H9 (cell line): ENCODE data around the gene TMEM120B. TPM values are rescaled to one million over a fixed set of nuclear protein-coding genes. Genes with fewer than 3 reads are reported as not detected.

Experiments used
- DNase-seq: peaks from one replicate; pipeline ENCODE4 v3.0.0-alpha.2; 2017
- H2AFZ ChIP-seq: one replicate; pipeline ENCODE4 v1.6.1; 2013; ENCODE audit warnings: mild to moderate bottlenecking, low read length, control low read depth, moderate library complexity
- H2AK5ac ChIP-seq: 2 replicates; pipeline ENCODE4 v1.6.1; 2013; ENCODE audit warnings: low read length, control low read depth, mixed read lengths; ENCODE audit not compliant: insufficient read length
- H2BK120ac ChIP-seq: one replicate; pipeline ENCODE4 v1.6.1; 2013; ENCODE audit warnings: low read depth, mild to moderate bottlenecking, low read length, control low read depth, inconsistent platforms; ENCODE audit not compliant: poor library complexity, severe bottlenecking
- H2BK12ac ChIP-seq: 2 replicates; pipeline ENCODE4 v1.6.1; 2013; ENCODE audit warnings: low read length, control low read depth, mixed read lengths, low read depth; ENCODE audit not compliant: insufficient read length
- H2BK15ac ChIP-seq: 2 replicates; pipeline ENCODE4 v1.6.1; 2013; ENCODE audit warnings: low read depth, low read length, control low read depth
- H2BK20ac ChIP-seq: one replicate; pipeline ENCODE4 v1.6.1; 2013; ENCODE audit warnings: low read depth, mild to moderate bottlenecking, low read length, control low read depth, inconsistent platforms; ENCODE audit not compliant: poor library complexity, severe bottlenecking
- H2BK5ac ChIP-seq: 2 replicates; pipeline ENCODE4 v1.6.1; 2013; ENCODE audit warnings: low read length, control low read depth, mixed read lengths; ENCODE audit not compliant: insufficient read length
- H3K14ac ChIP-seq: 2 replicates; pipeline ENCODE4 v1.6.1; 2013; ENCODE audit warnings: low read length, control low read depth; ENCODE audit not compliant: insufficient read depth
- H3K18ac ChIP-seq: 2 replicates; pipeline ENCODE4 v1.6.1; 2013; ENCODE audit warnings: low read depth, mild to moderate bottlenecking, mixed read lengths, low read length, control low read depth; ENCODE audit not compliant: insufficient read length
- H3K23ac ChIP-seq: 2 replicates; pipeline ENCODE4 v1.6.1; 2013; ENCODE audit warnings: low read length, control low read depth, mixed read lengths, low read depth; ENCODE audit not compliant: insufficient read length
- H3K23me2 ChIP-seq: 2 replicates; pipeline ENCODE4 v1.6.1; 2013; ENCODE audit warnings: low read depth, mild to moderate bottlenecking, mixed read lengths, low read length, control low read depth; ENCODE audit not compliant: insufficient read length, poor library complexity, severe bottlenecking
- H3K27ac ChIP-seq: 2 replicates; pipeline ENCODE4 v1.5.1; 2013; ENCODE audit warnings: low read length, control low read depth, mixed read lengths, low read depth; ENCODE audit not compliant: insufficient read length
- H3K27me3 ChIP-seq: 2 replicates; pipeline ENCODE4 v1.6.1; 2013; ENCODE audit warnings: low read length, control low read depth, inconsistent platforms; ENCODE audit not compliant: insufficient read depth
- H3K4ac ChIP-seq: 2 replicates; pipeline ENCODE4 v1.6.1; 2013; ENCODE audit warnings: low read depth, mild to moderate bottlenecking, control low read depth, inconsistent platforms, low read length, moderate library complexity
- H3K4me1 ChIP-seq: 2 replicates; pipeline ENCODE4 v1.6.1; 2013; ENCODE audit warnings: low read length, control low read depth, inconsistent platforms; ENCODE audit not compliant: insufficient read depth
- H3K4me2 ChIP-seq: 2 replicates; pipeline ENCODE4 v1.6.1; 2013; ENCODE audit warnings: low read length, control low read depth, mixed read lengths; ENCODE audit not compliant: insufficient read length, insufficient read depth
- H3K56ac ChIP-seq: 2 replicates; pipeline ENCODE4 v1.6.1; 2013; ENCODE audit warnings: low read depth, mild to moderate bottlenecking, mixed read lengths, low read length, control low read depth; ENCODE audit not compliant: insufficient read length
- H3K79me1 ChIP-seq: 2 replicates; pipeline ENCODE4 v1.6.1; 2013; ENCODE audit warnings: low read depth, mild to moderate bottlenecking, moderate library complexity, low read length, control low read depth, inconsistent platforms; ENCODE audit not compliant: insufficient read depth, poor library complexity, severe bottlenecking
- H3K79me2 ChIP-seq: 2 replicates; pipeline ENCODE4 v1.6.1; 2013; ENCODE audit warnings: low read length, control low read depth, inconsistent platforms; ENCODE audit not compliant: insufficient read depth
- H3K9ac ChIP-seq: 2 replicates; pipeline ENCODE4 v1.6.1; 2013; ENCODE audit warnings: low read length, control low read depth, mixed read lengths; ENCODE audit not compliant: insufficient read length; ENCODE audit errors: extremely low read depth
- H3K9me3 ChIP-seq: one replicate; pipeline ENCODE4 v1.6.1; 2013; ENCODE audit warnings: low read depth, low read length, inconsistent platforms; ENCODE audit not compliant: control insufficient read depth
- H3T11ph ChIP-seq: one replicate; pipeline ENCODE4 v1.6.1; 2013; ENCODE audit warnings: mild to moderate bottlenecking, low read length, control low read depth, inconsistent platforms
- H4K20me1 ChIP-seq: one replicate; pipeline ENCODE4 v1.6.1; 2013; ENCODE audit not compliant: control insufficient read depth, insufficient read length, insufficient read depth
- H4K5ac ChIP-seq: 2 replicates; pipeline ENCODE4 v1.6.1; 2013; ENCODE audit warnings: low read depth, mild to moderate bottlenecking, mixed read lengths, low read length, control low read depth; ENCODE audit not compliant: insufficient read length
- H4K8ac ChIP-seq: replicated peaks from 2 replicates; pipeline ENCODE4 v1.6.1; 2013; ENCODE audit warnings: low read length, control low read depth, mixed read lengths, low read depth; ENCODE audit not compliant: insufficient read length
- H4K91ac ChIP-seq: 2 replicates; pipeline ENCODE4 v1.6.1; 2013; ENCODE audit warnings: low read depth, mild to moderate bottlenecking, moderate library complexity, mixed read lengths, low read length, control low read depth; ENCODE audit not compliant: insufficient read length
- H3K27ac Mint-ChIP-seq, 3 experiments: 2 replicates in 2 of 3; 3 replicates in 1 of 3; pipeline ENCODE4 v1.8.0; 2020 to 2021; ENCODE audit warnings: mixed read lengths in 3 of 3, mild to moderate bottlenecking in 1 of 3, moderate library complexity in 1 of 3
- H3K27me3 Mint-ChIP-seq: 2 replicates; pipeline ENCODE4 v1.8.0; 2021; ENCODE audit warnings: low read depth, mild to moderate bottlenecking, moderate library complexity, mixed read lengths
- H3K36me3 Mint-ChIP-seq, 3 experiments: 2 replicates in 2 of 3; 3 replicates in 1 of 3; pipeline ENCODE4 v1.8.0; 2020 to 2021; ENCODE audit warnings: low read depth in 3 of 3, mixed read lengths in 3 of 3; ENCODE audit not compliant: insufficient read depth in 1 of 3
- H3K4me1 Mint-ChIP-seq, 2 experiments: 2 replicates each; pipeline ENCODE4 v1.8.0; 2020; ENCODE audit warnings: mixed read lengths in 2 of 2
- H3K4me3 Mint-ChIP-seq, 2 experiments: 2 replicates in 1 of 2; 3 replicates in 1 of 2; pipeline ENCODE4 v1.8.0; 2020 to 2021; ENCODE audit warnings: mild to moderate bottlenecking in 2 of 2, mixed read lengths in 2 of 2, moderate library complexity in 1 of 2
- H3K9me3 Mint-ChIP-seq, 2 experiments: 2 replicates in 1 of 2; 3 replicates in 1 of 2; pipeline ENCODE4 v1.8.0; 2020; ENCODE audit warnings: mild to moderate bottlenecking in 2 of 2, mixed read lengths in 2 of 2, moderate library complexity in 1 of 2
- CTCF ChIP-seq: fragments of 200-600 bp; sonication (generic); conservative IDR thresholded peaks from 3 replicates; pipeline ENCODE4 v1.8.0; 2021; ENCODE audit warnings: antibody characterized with exemption, mild to moderate bottlenecking
- WGBS: extraction: QIAGEN DNeasy Blood & Tissue Kit; methylation state at CpG from one replicate; pipeline ENCODE4 v1.1.7; 2013; ENCODE audit warnings: missing lambda C conversion rate, low lambda C conversion rate, mixed read lengths; ENCODE audit not compliant: insufficient read length; ENCODE audit errors: extremely low coverage; 5-methylcytosine and 5-hydroxymethylcytosine counted together
- total RNA-seq: library from RNA; stranded (reverse); gene quantifications from 2 replicates; pipeline ENCODE4 v1.2.1, GENCODE V29; 2021

The TMEM120B gene
- total RNA-seq, 1 experiment from 2014 or later = 25.8 TPM

- no peak overlapping the region for H2BK15ac ChIP-seq
- H3K27ac ChIP-seq = no peak overlapping the region
- H3K18ac ChIP-seq = no peak overlapping the region
- no peak overlapping the region for H3K4me3 Mint-ChIP-seq
- no peak overlapping the region for H2BK12ac ChIP-seq
- H3K9ac ChIP-seq = no peak overlapping the region
- no peak overlapping the region for H3K14ac ChIP-seq
- H2BK5ac ChIP-seq = no peak overlapping the region
- H3K4ac ChIP-seq = no peak overlapping the region
- peaks cover 3% of the 10 kb centered on the region; the same call in 1 of the 2 replicates for H3K27me3 Mint-ChIP-seq
- no peak overlapping the region for H3T11ph ChIP-seq
- no peak overlapping the region for H3K27ac Mint-ChIP-seq
- no peak overlapping the region for H3K4me2 ChIP-seq
- no peak overlapping the region for H3K56ac ChIP-seq
- H2BK120ac ChIP-seq = no peak overlapping the region
- no peak overlapping the region for H4K5ac ChIP-seq
- H3K4me1 Mint-ChIP-seq = peaks cover 17 to 32% of the 10 kb centered on the region in 2 experiments
- H3K4me1 ChIP-seq = no peaks in the 10 kb centered on the region
- no peak overlapping the region for H4K8ac ChIP-seq
- H3K23me2 ChIP-seq = no peaks in the 10 kb centered on the region
- no peaks in the 10 kb centered on the region for H3K79me2 ChIP-seq
- H3K36me3 Mint-ChIP-seq = peaks cover 0 to 4% (median 0%) of the 10 kb centered on the region in 3 experiments; a peak in 4 of 7 replicates
- H3K79me1 ChIP-seq = no peaks in the 10 kb centered on the region
- no peak overlapping the region for H2BK20ac ChIP-seq
- no peaks in the 10 kb centered on the region for H3K9me3 ChIP-seq
- no peak overlapping the region for H2AK5ac ChIP-seq
- peak; percentile 92 for DNase-seq
- H3K27me3 ChIP-seq = no peaks in the 10 kb centered on the region
- H3K9me3 Mint-ChIP-seq = no peaks in the 10 kb centered on the region
- no peak overlapping the region for H4K91ac ChIP-seq
- peak; percentile 91 for TF ChIP-seq CTCF
- H3K23ac ChIP-seq = no peak overlapping the region
- no peak overlapping the region for H2AFZ ChIP-seq
- H4K20me1 ChIP-seq = peaks cover 3% of the 10 kb centered on the region
- WGBS = no CpG with 5 or more reads among the region's 14 CpGs
These were observed 60.6 kb downstream of the TMEM120B start for GRCh38 chr12:121773011-121773777.
